ENCODE measurements around the gene ADGRE1. TPM values are rescaled to one million over a fixed set of nuclear protein-coding genes. Genes with fewer than 3 reads are reported as not detected.

Gene ADGRE1
- total RNA-seq, 1 donor from 2014 or later, result 1.6 TPM

DNA sequence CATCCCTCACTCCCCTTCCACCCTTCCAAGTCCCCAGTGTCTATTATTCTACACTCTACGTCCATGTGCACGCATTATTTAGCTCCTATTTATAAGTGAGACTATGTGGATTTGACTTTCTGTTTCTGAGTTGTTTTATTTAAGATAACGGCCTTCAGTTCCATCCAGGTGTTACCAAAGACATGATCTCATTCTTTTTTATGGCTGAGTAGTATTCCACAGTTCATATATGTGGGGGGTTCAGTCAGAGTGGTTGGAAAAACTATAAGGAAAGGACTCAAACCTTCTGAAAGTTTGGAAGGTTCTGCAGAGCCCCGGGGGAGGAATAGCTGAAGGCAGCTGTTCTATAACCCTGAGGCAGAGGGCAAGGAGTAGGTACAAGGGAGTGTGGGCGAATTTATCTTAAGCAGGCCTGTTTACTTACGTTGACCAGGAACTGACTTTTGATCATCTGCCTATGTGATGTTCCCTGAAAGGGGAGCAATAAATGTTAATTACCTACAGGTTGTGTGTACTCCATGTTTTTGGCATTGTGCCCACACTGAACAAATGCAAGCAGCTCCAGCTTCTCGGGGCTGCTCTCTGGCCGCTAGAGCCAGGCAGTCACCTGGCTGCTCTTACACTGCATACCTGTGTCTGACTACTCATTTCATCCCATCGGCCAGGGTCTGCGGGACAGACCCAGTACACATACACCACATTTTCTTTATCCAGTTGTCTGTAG lies 13.5 kb upstream of the ADGRE1 start:
- Histone ChIP-seq H3K4me1 (ENCODE audit: control insufficient read depth in 3 of 3, insufficient read depth in 3 of 3, low read length in 3 of 3) (no peaks in the 10 kb centered on the region), H3K9ac (ENCODE audit: low read depth in 1 of 3, low read length in 3 of 3) (no peak overlapping the region), H3K36me3 (ENCODE audit: control insufficient read depth in 3 of 3, insufficient read depth in 3 of 3, low read length in 3 of 3) (no peaks in the 10 kb centered on the region), H3K27me3 (ENCODE audit: control insufficient read depth in 3 of 3, insufficient read depth in 3 of 3, low read length in 3 of 3) (peaks cover 0 to 5% (median 4%) of the 10 kb centered on the region in 3 donors), H3K4me3 (ENCODE audit: low read length in 3 of 3) (no peak overlapping the region), H3K27ac (ENCODE audit: low read depth, low read length) (no peak overlapping the region), H3K9me3 (ENCODE audit: control insufficient read depth in 3 of 3, low read length in 3 of 3) (peaks cover 0 to 2% (median 0%) of the 10 kb centered on the region in 3 donors)

DNA sequence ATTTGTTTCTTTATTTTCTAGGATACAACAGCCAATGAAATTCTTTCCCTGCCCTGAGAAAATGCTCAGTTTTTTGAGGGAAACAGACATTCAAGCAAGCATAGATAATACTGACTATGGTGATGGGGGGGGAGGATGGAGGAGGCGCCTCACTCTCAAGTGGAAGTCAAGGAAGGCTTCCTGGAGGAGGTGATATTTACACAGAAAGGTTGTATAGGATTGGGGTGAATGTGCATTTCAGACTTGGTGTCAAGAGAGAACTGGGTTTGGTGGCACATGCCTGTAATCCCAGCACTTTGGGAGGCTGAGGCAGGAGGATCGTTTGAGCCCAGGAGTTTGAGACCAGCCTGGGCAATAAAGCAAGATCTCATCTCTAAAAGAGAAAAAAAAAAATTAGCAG lies 12.2 kb upstream of the ADGRE1 start:
- Histone ChIP-seq H3K9ac (ENCODE audit: low read depth in 1 of 3, low read length in 3 of 3) (no peak overlapping the region), H3K4me3 (ENCODE audit: low read length in 3 of 3) (no peak overlapping the region), H3K27ac (ENCODE audit: low read depth, low read length) (no peak overlapping the region), H3K36me3 (ENCODE audit: control insufficient read depth in 3 of 3, insufficient read depth in 3 of 3, low read length in 3 of 3) (no peaks in the 10 kb centered on the region), H3K9me3 (ENCODE audit: control insufficient read depth in 3 of 3, low read length in 3 of 3) (peaks cover 0 to 4% (median 2%) of the 10 kb centered on the region in 3 donors), H3K27me3 (ENCODE audit: control insufficient read depth in 3 of 3, insufficient read depth in 3 of 3, low read length in 3 of 3) (peaks cover 4 to 5% (median 5%) of the 10 kb centered on the region in 3 donors), H3K4me1 (ENCODE audit: control insufficient read depth in 3 of 3, insufficient read depth in 3 of 3, low read length in 3 of 3) (no peaks in the 10 kb centered on the region)

DNA sequence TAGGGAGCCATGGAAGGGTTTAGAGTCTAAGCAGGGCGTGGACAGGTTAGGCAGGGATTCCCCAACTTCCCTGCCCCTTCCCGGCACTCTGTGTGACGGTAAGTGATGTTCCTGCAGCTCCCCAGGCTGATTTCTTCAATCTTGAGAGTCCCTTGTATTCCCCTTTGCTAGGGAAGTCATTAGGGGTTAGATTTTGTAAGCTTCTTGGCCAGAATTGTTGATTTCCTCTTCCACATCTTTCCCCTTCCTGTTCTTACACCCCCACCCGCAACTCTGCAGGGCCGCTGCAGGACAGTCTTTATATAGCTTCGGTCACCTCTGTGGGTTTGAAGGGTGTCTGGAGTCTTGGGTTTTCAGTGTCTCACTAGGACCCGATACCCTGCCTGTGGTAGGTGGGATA lies 10.6 kb upstream of the ADGRE1 start:
- Histone ChIP-seq H3K36me3 (ENCODE audit: control insufficient read depth in 3 of 3, insufficient read depth in 3 of 3, low read length in 3 of 3) (no peaks in the 10 kb centered on the region), H3K9me3 (ENCODE audit: control insufficient read depth in 3 of 3, low read length in 3 of 3) (peaks cover 0 to 4% (median 2%) of the 10 kb centered on the region in 3 donors), H3K4me3 (ENCODE audit: low read length in 3 of 3) (no peak overlapping the region), H3K4me1 (ENCODE audit: control insufficient read depth in 3 of 3, insufficient read depth in 3 of 3, low read length in 3 of 3) (no peaks in the 10 kb centered on the region), H3K27ac (ENCODE audit: low read depth, low read length) (no peak overlapping the region), H3K27me3 (ENCODE audit: control insufficient read depth in 3 of 3, insufficient read depth in 3 of 3, low read length in 3 of 3) (peaks cover 4 to 8% (median 5%) of the 10 kb centered on the region in 3 donors), H3K9ac (ENCODE audit: low read depth in 1 of 3, low read length in 3 of 3) (no peak overlapping the region)

DNA sequence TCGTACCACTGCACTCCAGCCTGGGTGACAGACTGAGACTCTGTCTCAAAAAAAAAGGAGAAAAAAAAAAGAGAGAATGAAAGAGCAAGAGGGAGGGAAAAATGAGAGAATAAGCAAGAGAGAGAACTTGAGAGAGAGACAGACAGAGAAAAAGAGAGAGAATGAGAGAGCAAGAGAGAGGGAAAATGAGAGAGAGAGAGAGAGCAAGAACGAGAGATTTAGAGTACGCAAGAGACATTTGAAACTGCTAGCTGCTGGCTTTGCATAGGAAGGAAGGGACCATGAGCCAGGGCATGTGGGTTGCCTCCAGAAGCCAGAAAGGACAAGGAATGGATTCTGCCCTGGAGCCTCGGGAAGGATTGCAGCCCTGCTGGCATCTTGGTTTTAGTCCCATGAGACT lies 9.6 kb upstream of the ADGRE1 start:
- H3K9ac ChIP-seq (ENCODE audit: low read depth in 1 of 3, low read length in 3 of 3), result no peak overlapping the region
- H3K4me3 ChIP-seq (ENCODE audit: low read length in 3 of 3), result no peak overlapping the region
- H3K27me3 ChIP-seq (ENCODE audit: control insufficient read depth in 3 of 3, insufficient read depth in 3 of 3, low read length in 3 of 3), result peaks cover 4 to 8% (median 5%) of the 10 kb centered on the region in 3 donors
- peaks cover 0 to 4% (median 2%) of the 10 kb centered on the region in 3 donors for H3K9me3 ChIP-seq (ENCODE audit: control insufficient read depth in 3 of 3, low read length in 3 of 3)
- H3K27ac ChIP-seq (ENCODE audit: low read depth, low read length), result no peak overlapping the region
- no peaks in the 10 kb centered on the region for H3K36me3 ChIP-seq (ENCODE audit: control insufficient read depth in 3 of 3, insufficient read depth in 3 of 3, low read length in 3 of 3)
- no peaks in the 10 kb centered on the region for H3K4me1 ChIP-seq (ENCODE audit: control insufficient read depth in 3 of 3, insufficient read depth in 3 of 3, low read length in 3 of 3)

DNA sequence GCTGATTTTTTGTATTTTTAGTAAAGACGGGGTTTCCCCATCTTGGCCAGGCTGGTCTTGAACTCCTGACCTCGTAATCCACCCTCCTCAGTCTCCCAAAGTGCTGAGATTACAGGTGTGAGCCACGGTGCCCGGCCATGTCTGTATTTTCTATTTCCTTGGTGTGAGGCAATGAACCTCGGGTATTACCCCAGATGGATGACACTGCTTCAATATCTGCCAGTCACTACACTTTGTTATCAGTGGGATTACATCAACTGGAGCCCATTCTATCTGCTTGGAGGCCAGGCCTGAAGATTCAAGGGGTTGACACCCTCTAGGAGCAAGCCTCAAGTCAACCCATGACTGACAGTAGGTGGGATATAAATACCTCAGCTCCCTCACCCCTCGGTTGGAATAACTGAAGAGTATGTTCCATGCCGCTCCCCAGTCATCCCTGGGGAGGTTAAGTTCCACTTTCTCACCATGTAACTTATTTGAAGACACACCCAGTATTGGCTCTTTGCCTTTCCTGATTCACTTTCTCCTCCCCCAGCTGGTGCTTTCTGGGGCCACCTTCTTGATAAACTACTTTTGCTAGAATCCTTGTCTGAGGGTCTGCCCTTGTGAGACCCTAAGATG lies 992 bp upstream of the ADGRE1 start:
- no peaks in the 10 kb centered on the region for H3K36me3 ChIP-seq (ENCODE audit: control insufficient read depth in 3 of 3, insufficient read depth in 3 of 3, low read length in 3 of 3)
- no peak overlapping the region for H3K27ac ChIP-seq (ENCODE audit: low read depth, low read length)
- peaks cover 0 to 8% (median 0%) of the 10 kb centered on the region in 3 donors for H3K27me3 ChIP-seq (ENCODE audit: control insufficient read depth in 3 of 3, insufficient read depth in 3 of 3, low read length in 3 of 3)
- no peak overlapping the region for H3K4me3 ChIP-seq (ENCODE audit: low read length in 3 of 3)
- H3K4me1 ChIP-seq (ENCODE audit: control insufficient read depth in 3 of 3, insufficient read depth in 3 of 3, low read length in 3 of 3), result no peaks in the 10 kb centered on the region
- no peak overlapping the region for H3K9ac ChIP-seq (ENCODE audit: low read depth in 1 of 3, low read length in 3 of 3)
- no peaks in the 10 kb centered on the region for H3K9me3 ChIP-seq (ENCODE audit: control insufficient read depth in 3 of 3, low read length in 3 of 3)

DNA sequence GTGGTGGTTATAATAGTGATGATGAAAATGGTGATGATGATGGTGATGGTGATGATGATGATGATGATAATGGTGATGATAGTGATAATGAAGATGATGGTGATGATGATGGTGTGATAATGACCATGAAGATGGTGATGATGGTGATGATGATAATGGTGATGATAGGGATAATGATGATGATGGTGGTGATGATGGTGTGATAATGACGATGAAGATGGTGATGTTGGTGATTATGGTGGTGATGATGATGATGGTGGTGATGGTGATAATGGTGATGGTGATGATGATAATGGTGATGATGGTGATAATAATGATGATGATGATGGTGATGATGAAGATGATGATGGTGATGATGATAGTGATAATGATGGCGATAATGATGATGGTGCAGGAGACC lies 1.6 kb downstream of the ADGRE1 start:
- no peak overlapping the region for H3K9ac ChIP-seq (ENCODE audit: low read depth in 1 of 3, low read length in 3 of 3)
- H3K36me3 ChIP-seq (ENCODE audit: control insufficient read depth in 3 of 3, insufficient read depth in 3 of 3, low read length in 3 of 3), result no peaks in the 10 kb centered on the region
- no peaks in the 10 kb centered on the region for H3K4me1 ChIP-seq (ENCODE audit: control insufficient read depth in 3 of 3, insufficient read depth in 3 of 3, low read length in 3 of 3)
- no peak overlapping the region for H3K27ac ChIP-seq (ENCODE audit: low read depth, low read length)
- H3K27me3 ChIP-seq (ENCODE audit: control insufficient read depth in 3 of 3, insufficient read depth in 3 of 3, low read length in 3 of 3), result peaks cover 0 to 7% (median 0%) of the 10 kb centered on the region in 3 donors
- no peaks in the 10 kb centered on the region for H3K9me3 ChIP-seq (ENCODE audit: control insufficient read depth in 3 of 3, low read length in 3 of 3)
- no peak overlapping the region for H3K4me3 ChIP-seq (ENCODE audit: low read length in 3 of 3)

DNA sequence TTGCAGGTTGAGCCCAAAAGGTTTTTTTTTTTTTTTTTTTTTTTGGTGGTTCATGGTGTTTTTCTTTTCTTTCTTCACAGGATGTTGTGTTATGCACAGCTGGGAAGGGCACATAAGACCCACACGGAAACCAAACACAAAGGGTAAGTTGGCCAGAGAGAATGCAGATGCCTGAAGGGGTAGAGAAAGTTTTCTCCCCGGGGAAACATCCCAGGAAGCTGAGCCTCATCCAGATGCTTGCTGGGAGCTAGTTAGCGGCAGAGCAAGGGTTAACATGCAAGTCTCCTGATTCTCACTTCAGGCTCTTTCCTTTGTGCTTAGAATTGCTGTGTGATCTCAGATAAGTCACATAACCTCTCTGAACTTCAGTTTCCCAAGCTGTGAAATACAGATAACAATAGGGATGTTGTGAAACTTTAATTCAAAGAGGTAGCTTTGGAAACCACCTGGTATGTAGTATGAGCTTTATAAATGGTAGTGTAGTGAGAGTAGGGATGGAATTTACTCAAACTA lies 3.1 kb downstream of the ADGRE1 start:
- H3K4me1 ChIP-seq (ENCODE audit: control insufficient read depth in 3 of 3, insufficient read depth in 3 of 3, low read length in 3 of 3), result no peaks in the 10 kb centered on the region
- no peak overlapping the region for H3K4me3 ChIP-seq (ENCODE audit: low read length in 3 of 3)
- no peak overlapping the region for H3K27ac ChIP-seq (ENCODE audit: low read depth, low read length)
- H3K27me3 ChIP-seq (ENCODE audit: control insufficient read depth in 3 of 3, insufficient read depth in 3 of 3, low read length in 3 of 3), result peaks cover 0 to 7% (median 0%) of the 10 kb centered on the region in 3 donors
- H3K36me3 ChIP-seq (ENCODE audit: control insufficient read depth in 3 of 3, insufficient read depth in 3 of 3, low read length in 3 of 3), result no peaks in the 10 kb centered on the region
- peaks cover 0 to 4% (median 0%) of the 10 kb centered on the region in 3 donors for H3K9me3 ChIP-seq (ENCODE audit: control insufficient read depth in 3 of 3, low read length in 3 of 3)
- no peak overlapping the region for H3K9ac ChIP-seq (ENCODE audit: low read depth in 1 of 3, low read length in 3 of 3)

DNA sequence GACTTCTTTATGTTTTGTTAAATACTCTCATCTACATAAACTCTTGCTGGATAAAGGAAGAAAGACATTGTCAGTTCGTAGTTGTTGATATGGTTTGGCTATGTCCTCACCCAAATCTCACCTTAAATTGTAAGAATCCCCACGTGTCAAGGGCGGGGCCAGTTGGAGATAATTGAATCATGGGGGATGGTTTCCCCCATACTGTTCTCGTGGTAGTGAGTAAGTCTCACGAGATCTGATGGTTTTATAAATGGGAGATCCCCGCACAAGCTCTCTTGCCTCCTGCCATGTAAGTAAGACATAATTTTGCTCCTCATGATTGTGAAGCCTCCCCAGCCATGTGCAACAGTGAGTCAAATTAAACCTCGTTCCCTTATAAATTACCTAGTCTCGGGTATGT lies 3.6 kb downstream of the ADGRE1 start:
- Histone ChIP-seq H3K4me3 (ENCODE audit: low read length in 3 of 3) (no peak overlapping the region), H3K36me3 (ENCODE audit: control insufficient read depth in 3 of 3, insufficient read depth in 3 of 3, low read length in 3 of 3) (no peaks in the 10 kb centered on the region), H3K4me1 (ENCODE audit: control insufficient read depth in 3 of 3, insufficient read depth in 3 of 3, low read length in 3 of 3) (no peaks in the 10 kb centered on the region), H3K9ac (ENCODE audit: low read depth in 1 of 3, low read length in 3 of 3) (no peak overlapping the region), H3K9me3 (ENCODE audit: control insufficient read depth in 3 of 3, low read length in 3 of 3) (peaks cover 0 to 6% (median 0%) of the 10 kb centered on the region in 3 donors), H3K27ac (ENCODE audit: low read depth, low read length) (no peak overlapping the region), H3K27me3 (ENCODE audit: control insufficient read depth in 3 of 3, insufficient read depth in 3 of 3, low read length in 3 of 3) (peaks cover 0 to 7% (median 0%) of the 10 kb centered on the region in 3 donors)

DNA sequence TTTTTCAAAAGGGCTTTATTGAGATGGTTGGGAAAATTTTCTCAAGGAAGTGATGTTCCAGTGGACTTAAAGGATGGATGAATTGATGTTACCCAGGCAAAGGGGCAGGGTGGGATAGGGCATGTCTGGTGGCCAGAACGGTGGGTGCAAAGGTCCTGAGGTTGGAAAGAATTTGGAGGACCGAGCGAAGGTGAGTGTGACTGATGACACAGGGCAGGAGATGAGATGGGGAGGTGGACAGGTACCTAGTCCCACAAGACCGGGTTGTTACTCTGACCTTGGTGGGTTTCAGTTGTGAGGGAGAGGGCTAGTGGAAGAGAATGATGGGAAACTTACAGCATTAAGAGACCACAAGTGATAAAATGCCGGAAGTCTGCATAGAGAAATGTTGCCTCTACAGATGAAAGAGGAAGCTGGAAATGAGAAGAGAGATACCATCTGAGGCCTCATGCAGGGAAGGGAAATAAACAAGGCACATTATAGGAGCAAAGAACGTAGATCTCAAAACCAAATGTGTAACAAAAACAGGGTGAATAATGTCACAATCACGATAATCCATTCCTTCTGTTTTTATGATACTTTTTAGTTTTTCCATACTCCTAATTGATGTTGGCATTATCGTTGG lies 4.5 kb downstream of the ADGRE1 start:
- Histone ChIP-seq H3K36me3 (ENCODE audit: control insufficient read depth in 3 of 3, insufficient read depth in 3 of 3, low read length in 3 of 3) (no peaks in the 10 kb centered on the region), H3K4me1 (ENCODE audit: control insufficient read depth in 3 of 3, insufficient read depth in 3 of 3, low read length in 3 of 3) (no peaks in the 10 kb centered on the region), H3K4me3 (ENCODE audit: low read length in 3 of 3) (no peak overlapping the region), H3K9me3 (ENCODE audit: control insufficient read depth in 3 of 3, low read length in 3 of 3) (peaks cover 0 to 6% (median 2%) of the 10 kb centered on the region in 3 donors), H3K27ac (ENCODE audit: low read depth, low read length) (no peak overlapping the region), H3K27me3 (ENCODE audit: control insufficient read depth in 3 of 3, insufficient read depth in 3 of 3, low read length in 3 of 3) (peaks cover 0 to 7% (median 0%) of the 10 kb centered on the region in 3 donors), H3K9ac (ENCODE audit: low read depth in 1 of 3, low read length in 3 of 3) (no peak overlapping the region)

DNA sequence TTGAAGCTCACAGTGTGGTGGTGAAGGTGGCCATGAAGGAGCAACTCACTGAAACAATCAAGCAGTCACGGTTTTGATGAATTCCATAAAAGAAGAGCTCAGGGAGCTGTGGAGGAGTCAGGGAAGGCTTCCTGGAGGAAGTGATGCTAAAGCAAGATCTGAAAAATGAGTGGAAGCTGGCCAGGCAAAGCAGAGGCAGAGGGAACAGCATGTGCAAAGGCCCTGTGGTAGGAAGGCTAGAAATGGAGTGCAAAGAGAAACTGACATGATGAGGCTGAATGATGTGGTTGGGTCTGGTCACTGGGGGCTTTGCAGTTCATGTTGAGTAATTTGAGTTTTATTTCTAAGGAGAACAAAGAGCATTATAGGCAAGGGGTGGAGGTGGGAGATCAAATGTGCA lies 6.9 kb downstream of the ADGRE1 start:
- H3K9me3 ChIP-seq (ENCODE audit: control insufficient read depth in 3 of 3, low read length in 3 of 3), result peaks cover 0 to 6% (median 2%) of the 10 kb centered on the region in 3 donors
- H3K27ac ChIP-seq (ENCODE audit: low read depth, low read length), result no peak overlapping the region
- H3K9ac ChIP-seq (ENCODE audit: low read depth in 1 of 3, low read length in 3 of 3), result no peak overlapping the region
- no peaks in the 10 kb centered on the region for H3K4me1 ChIP-seq (ENCODE audit: control insufficient read depth in 3 of 3, insufficient read depth in 3 of 3, low read length in 3 of 3)
- H3K27me3 ChIP-seq (ENCODE audit: control insufficient read depth in 3 of 3, insufficient read depth in 3 of 3, low read length in 3 of 3), result peaks cover 0 to 2% (median 0%) of the 10 kb centered on the region in 3 donors
- H3K36me3 ChIP-seq (ENCODE audit: control insufficient read depth in 3 of 3, insufficient read depth in 3 of 3, low read length in 3 of 3), result no peaks in the 10 kb centered on the region
- no peak overlapping the region for H3K4me3 ChIP-seq (ENCODE audit: low read length in 3 of 3)

Data from skeletal muscle tissue (tissue), 4 donors.